ENCODE results near the gene NME7. TPM values are rescaled to one million over a fixed set of nuclear protein-coding genes. Genes with fewer than 3 reads are reported as not detected.
"Not testable (repeated sequence)": the region's sequence is repeated elsewhere in the genome, so short reads cannot be mapped to it uniquely, and the experiment has no call there.

The NME7 gene
- total RNA-seq, 1 experiment from 2014 or later: 21.8 TPM

- no peak for TF ChIP-seq REST (IDR thresholded peaks at IDR 0.05; ENCODE audit: low read depth)
- TF ChIP-seq TCF7L2 (IDR thresholded peaks at IDR 0.05; ENCODE audit: borderline replicate concordance, extremely low read depth, insufficient read depth, insufficient read length): no peak
- TF ChIP-seq POLR2AphosphoS5 (IDR thresholded peaks at IDR 0.05; ENCODE audit: low read depth, low read length): no peak
- no peak for TF ChIP-seq POLR2A (IDR thresholded peaks at IDR 0.05; ENCODE audit: borderline replicate concordance, extremely low read depth, insufficient read depth, insufficient read length)
- no peak for TF ChIP-seq ZFX (IDR thresholded peaks at IDR 0.05)
- no peak for TF ChIP-seq ZNF274 (IDR thresholded peaks at IDR 0.05; ENCODE audit: low read depth, low read length)
- TF ChIP-seq EZH2 (IDR thresholded peaks at IDR 0.05): no peak
- no peak for TF ChIP-seq CEBPB (IDR thresholded peaks at IDR 0.05; ENCODE audit: low read depth)
- TF ChIP-seq SP1 (IDR thresholded peaks at IDR 0.05; ENCODE audit: low read depth): no peak
- TF ChIP-seq SIN3A (IDR thresholded peaks at IDR 0.05; ENCODE audit: low read depth): no peak
Observed at GRCh38 chr1:169338617-169339016, 29.0 kb downstream of the NME7 start (continued).

- POLR2A ChIA-PET; H3K9me3 ChIP-seq (ENCODE audit: control insufficient read depth in 1 of 2, insufficient read depth in 1 of 2, low read depth in 1 of 2, low read length in 2 of 2); BruUV-seq (replicated peaks); H3K4me1 ChIP-seq (ENCODE audit: control insufficient read depth in 1 of 2, insufficient read depth in 2 of 2, low read length in 2 of 2); H3K4me3 ChIP-seq (replicated peaks in 1 of 2; ENCODE audit: low read depth in 1 of 2, low read length in 2 of 2); H3K36me3 ChIP-seq (ENCODE audit: control insufficient read depth in 1 of 2, insufficient read depth in 2 of 2, low read length in 2 of 2); H3K9ac ChIP-seq (ENCODE audit: low read length); H3K27me3 ChIP-seq (ENCODE audit: insufficient read depth, low read length); intact Hi-C loops (cut with micrococcal nuclease); H3K9me2 ChIP-seq (ENCODE audit: insufficient read depth); ATAC-seq; RAD21 ChIA-PET (ENCODE audit: low non-redundant PET in 1 of 2, low total read pairs in 2 of 2, uncharacterized antibody in 2 of 2, unreplicated experiment in 2 of 2); H3K27ac ChIP-seq (ENCODE audit: low read depth, low read length); DNase-seq (ENCODE audit: low read depth, low spot score); H3K4me2 ChIP-seq (ENCODE audit: low read length); H4K20me1 ChIP-seq (ENCODE audit: insufficient read depth); H3K79me2 ChIP-seq (ENCODE audit: insufficient read depth, low read length); H2AFZ ChIP-seq (ENCODE audit: low read depth, low read length, poor library complexity, severe bottlenecking): not testable (repeated sequence)
- CTCF ChIA-PET: interaction anchor here (0.7 kb wide), 1 partner anchor 11 kb away, joined by 4 read pairs; no protein-coding TSS in a partner anchor
Observed at GRCh38 chr1:169336947-169337715, 30.5 kb downstream of the NME7 start.

GRCh38 chr1:169334727-169335126, 32.9 kb downstream of the NME7 start:
- H3K4me1 ChIP-seq (ENCODE audit: control insufficient read depth in 1 of 2, insufficient read depth in 2 of 2, low read length in 2 of 2): not testable (repeated sequence)

More at GRCh38 chr1:169334727-169335126, 32.9 kb downstream of the NME7 start:
- H3K36me3 ChIP-seq (ENCODE audit: control insufficient read depth in 1 of 2, insufficient read depth in 2 of 2, low read length in 2 of 2); H3K9me2 ChIP-seq (ENCODE audit: insufficient read depth); DNase-seq (ENCODE audit: low read depth, low spot score); H3K79me2 ChIP-seq (ENCODE audit: insufficient read depth, low read length); H3K27ac ChIP-seq (ENCODE audit: low read depth, low read length); POLR2A ChIA-PET; H2AFZ ChIP-seq (ENCODE audit: low read depth, low read length, poor library complexity, severe bottlenecking); ATAC-seq; BruUV-seq (replicated peaks); H3K4me3 ChIP-seq (replicated peaks in 1 of 2; ENCODE audit: low read depth in 1 of 2, low read length in 2 of 2); H3K4me2 ChIP-seq (ENCODE audit: low read length); RAD21 ChIA-PET (ENCODE audit: low non-redundant PET in 1 of 2, low total read pairs in 2 of 2, uncharacterized antibody in 2 of 2, unreplicated experiment in 2 of 2); intact Hi-C loops (cut with micrococcal nuclease); H3K9me3 ChIP-seq (ENCODE audit: control insufficient read depth in 1 of 2, insufficient read depth in 1 of 2, low read depth in 1 of 2, low read length in 2 of 2); CTCF ChIA-PET; H4K20me1 ChIP-seq (ENCODE audit: insufficient read depth); H3K9ac ChIP-seq (ENCODE audit: low read length); H3K27me3 ChIP-seq (ENCODE audit: insufficient read depth, low read length): not testable (repeated sequence)
